ENCODE results near the gene FOXD4L1. TPM values are rescaled to one million over a fixed set of nuclear protein-coding genes. Genes with fewer than 3 reads are reported as not detected.
"Not testable (repeated sequence)": the region's sequence is repeated elsewhere in the genome, so short reads cannot be mapped to it uniquely, and the experiment has no call there.

Gene FOXD4L1
- total and polyA plus RNA-seq, 2 donors (not counting 1 experiment from before 2014, with no cell fraction given), result 0.12 to 0.81 TPM

DNA sequence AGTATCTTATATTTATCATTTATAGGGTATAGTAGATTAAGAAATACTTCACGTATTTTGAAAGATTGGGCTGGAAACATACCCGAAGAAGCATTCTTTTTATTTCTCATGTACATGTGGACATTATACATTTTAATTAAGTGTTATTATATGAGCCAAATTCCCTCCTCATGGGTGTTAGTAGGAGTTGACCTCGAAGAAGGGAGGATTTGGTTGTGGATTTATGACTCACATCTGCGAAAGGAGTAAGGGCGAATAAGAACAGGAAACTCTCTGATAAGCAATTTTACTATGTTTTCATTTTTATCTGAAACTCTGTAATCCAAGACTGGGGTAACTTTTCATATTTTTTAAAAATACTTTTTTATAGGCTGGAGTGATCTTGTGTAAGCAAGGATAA lies 23.0 kb downstream of the FOXD4L1 start:
- H3K79me2 ChIP-seq (ENCODE audit: control insufficient read depth, insufficient read depth, low read length); H3K9me3 Mint-ChIP-seq (ENCODE audit: insufficient read depth); CTCF ChIA-PET; H3K4me3 ChIP-seq (ENCODE audit: control extremely low read depth in 1 of 5, extremely low read depth in 1 of 5, insufficient read depth in 1 of 5, low read depth in 2 of 5, low read length in 4 of 5); DNase-seq; H2AFZ ChIP-seq (ENCODE audit: insufficient read depth, low read depth, low read length, poor library complexity, severe bottlenecking); H3K4me3 Mint-ChIP-seq; POLR2A ChIA-PET; H4K20me1 ChIP-seq (ENCODE audit: control insufficient read depth, insufficient read depth, low read length, poor library complexity, severe bottlenecking); H3K9ac ChIP-seq (ENCODE audit: low read length); H3K27me3 Mint-ChIP-seq; intact Hi-C loops (cut with micrococcal nuclease); H3K4me1 ChIP-seq (ENCODE audit: control insufficient read depth in 2 of 2, insufficient read depth in 2 of 2, low read length in 2 of 2); H3K4me2 ChIP-seq (replicated peaks; ENCODE audit: low read depth, low read length, poor library complexity, severe bottlenecking); H3K4me1 Mint-ChIP-seq; H3K27me3 ChIP-seq (replicated peaks in 1 of 4; ENCODE audit: control extremely low read depth in 1 of 4, control insufficient read depth in 3 of 4, insufficient read depth in 4 of 4, low read length in 3 of 4); H3K9me3 ChIP-seq (ENCODE audit: control extremely low read depth in 1 of 3, control insufficient read depth in 2 of 3, insufficient read depth in 1 of 3, low read length in 2 of 3); H3K27ac Mint-ChIP-seq; H3K27ac ChIP-seq (ENCODE audit: low read length in 2 of 2); H3K36me3 ChIP-seq (replicated peaks in 1 of 2; ENCODE audit: control extremely low read depth in 1 of 2, control insufficient read depth in 1 of 2, extremely low read depth in 1 of 2, insufficient read depth in 2 of 2, low read length in 1 of 2); ATAC-seq (ENCODE audit: low read depth): not testable (repeated sequence)
- no CpG with 5 or more reads among the region's 5 CpGs for WGBS (ENCODE audit: insufficient coverage)

DNA sequence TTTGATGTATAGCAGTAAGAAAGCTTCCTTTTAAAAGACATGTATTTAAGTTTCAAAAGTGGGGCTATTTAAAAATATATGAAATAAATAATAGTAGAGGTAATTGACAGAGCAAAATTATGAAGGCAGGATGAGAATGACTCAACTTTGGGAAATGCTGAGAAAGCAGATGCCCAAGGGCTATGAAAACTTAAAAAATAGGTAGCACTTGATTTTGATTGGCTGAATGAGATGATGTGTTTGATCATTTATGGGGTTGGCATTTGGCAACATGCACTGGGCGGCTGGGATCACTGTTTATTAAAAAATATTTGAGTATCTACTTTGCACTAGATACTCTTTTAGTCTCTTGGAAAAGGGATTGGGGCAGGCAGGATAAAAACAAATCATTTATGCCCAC lies 26.5 kb downstream of the FOXD4L1 start:
- H3K4me3 ChIP-seq (ENCODE audit: control extremely low read depth in 1 of 5, extremely low read depth in 1 of 5, insufficient read depth in 1 of 5, low read depth in 2 of 5, low read length in 4 of 5); H3K36me3 ChIP-seq (replicated peaks in 1 of 2; ENCODE audit: control extremely low read depth in 1 of 2, control insufficient read depth in 1 of 2, extremely low read depth in 1 of 2, insufficient read depth in 2 of 2, low read length in 1 of 2); H3K9me3 ChIP-seq (ENCODE audit: control extremely low read depth in 1 of 3, control insufficient read depth in 2 of 3, insufficient read depth in 1 of 3, low read length in 2 of 3); DNase-seq; H3K79me2 ChIP-seq (ENCODE audit: control insufficient read depth, insufficient read depth, low read length); ATAC-seq (ENCODE audit: low read depth); H3K9me3 Mint-ChIP-seq (ENCODE audit: insufficient read depth); H2AFZ ChIP-seq (ENCODE audit: insufficient read depth, low read depth, low read length, poor library complexity, severe bottlenecking); H3K4me2 ChIP-seq (replicated peaks; ENCODE audit: low read depth, low read length, poor library complexity, severe bottlenecking); H3K4me1 ChIP-seq (ENCODE audit: control insufficient read depth in 2 of 2, insufficient read depth in 2 of 2, low read length in 2 of 2); H3K27me3 Mint-ChIP-seq; H3K9ac ChIP-seq (ENCODE audit: low read length); POLR2A ChIA-PET; H3K27ac ChIP-seq (ENCODE audit: low read length in 2 of 2); H4K20me1 ChIP-seq (ENCODE audit: control insufficient read depth, insufficient read depth, low read length, poor library complexity, severe bottlenecking); CTCF ChIA-PET; intact Hi-C loops (cut with micrococcal nuclease); H3K4me1 Mint-ChIP-seq; H3K27me3 ChIP-seq (replicated peaks in 1 of 4; ENCODE audit: control extremely low read depth in 1 of 4, control insufficient read depth in 3 of 4, insufficient read depth in 4 of 4, low read length in 3 of 4); H3K4me3 Mint-ChIP-seq; H3K27ac Mint-ChIP-seq: not testable (repeated sequence)
- WGBS (ENCODE audit: insufficient coverage), result no CpG with 5 or more reads among the region's 1 CpG
